Measurements from ENCODE around the gene LAMA5.

The LAMA5 gene

GRCh38 chr20:62401331-62401779, 34.2 kb upstream of the LAMA5 start:
- H3K27me3 ChIP-seq (ENCODE audit: control insufficient read depth, insufficient read depth, low read length) = no peaks in the 10 kb centered on the region
- H3K4me1 ChIP-seq (ENCODE audit: control insufficient read depth, insufficient read depth, low read length) = peaks cover 9% of the 10 kb centered on the region
- no peaks in the 10 kb centered on the region for H3K9me3 ChIP-seq (replicated peaks; ENCODE audit: low read length)
- H3K36me3 ChIP-seq (ENCODE audit: insufficient read depth, low read length) = no peaks in the 10 kb centered on the region
- H3K4me2 ChIP-seq (ENCODE audit: low read length) = no peak overlapping the region
- H3K4me3 ChIP-seq (ENCODE audit: low read length) = no peak overlapping the region
- H3K9ac ChIP-seq (ENCODE audit: low read depth, low read length) = no peak overlapping the region

- H3K27me3 ChIP-seq (ENCODE audit: control insufficient read depth, insufficient read depth, low read length) = no peaks in the 10 kb centered on the region
- H3K9me3 ChIP-seq (replicated peaks; ENCODE audit: low read length) = no peaks in the 10 kb centered on the region
- H3K4me3 ChIP-seq (ENCODE audit: low read length) = no peak overlapping the region
- no peaks in the 10 kb centered on the region for H3K36me3 ChIP-seq (ENCODE audit: insufficient read depth, low read length)
- peaks cover under 1% of the 10 kb centered on the region for H3K4me1 ChIP-seq (ENCODE audit: control insufficient read depth, insufficient read depth, low read length)
- no peak overlapping the region for H3K4me2 ChIP-seq (ENCODE audit: low read length)
- H3K9ac ChIP-seq (ENCODE audit: low read depth, low read length) = no peak overlapping the region
These were observed 33.4 kb upstream of the LAMA5 start for GRCh38 chr20:62400541-62400940.

DNA sequence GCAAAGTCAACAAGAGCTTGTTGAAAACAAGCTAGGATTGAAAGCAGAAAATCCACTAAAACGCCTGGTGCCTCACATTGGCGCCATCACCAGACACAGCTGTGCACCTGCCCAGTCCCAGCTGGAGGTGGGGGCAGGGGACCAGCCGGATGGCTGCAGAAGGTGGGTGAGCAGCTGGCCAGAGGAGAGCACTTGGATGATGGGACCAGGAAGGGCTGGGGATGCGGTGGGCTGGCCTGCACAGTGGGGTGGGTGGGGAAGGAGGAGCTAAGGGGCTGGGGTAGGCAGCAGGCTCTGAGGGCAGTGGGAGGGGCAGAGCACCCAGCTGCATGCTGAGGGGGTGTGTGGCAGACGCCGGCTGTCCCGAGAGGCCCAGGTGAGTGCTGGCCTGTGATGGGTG, 32.9 kb upstream of the LAMA5 start:
- H3K36me3 ChIP-seq (ENCODE audit: insufficient read depth, low read length) = no peaks in the 10 kb centered on the region
- no peaks in the 10 kb centered on the region for H3K27me3 ChIP-seq (ENCODE audit: control insufficient read depth, insufficient read depth, low read length)
- H3K4me1 ChIP-seq (ENCODE audit: control insufficient read depth, insufficient read depth, low read length) = no peaks in the 10 kb centered on the region

GRCh38 chr20:62398120-62398821, 31.2 kb upstream of the LAMA5 start:
- Histone ChIP-seq H3K9me3 (replicated peaks; ENCODE audit: low read length) (no peaks in the 10 kb centered on the region), H3K4me3 (ENCODE audit: low read length) (no peak overlapping the region), H3K9ac (ENCODE audit: low read depth, low read length) (no peak overlapping the region), H3K4me2 (ENCODE audit: low read length) (no peak overlapping the region), H3K4me1 (ENCODE audit: control insufficient read depth, insufficient read depth, low read length) (no peaks in the 10 kb centered on the region), H3K27me3 (ENCODE audit: control insufficient read depth, insufficient read depth, low read length) (no peaks in the 10 kb centered on the region), H3K36me3 (ENCODE audit: insufficient read depth, low read length) (peaks cover 1% of the 10 kb centered on the region)

More for the DNA sequence above, 32.9 kb upstream of the LAMA5 start:
- no peak overlapping the region for H3K9ac ChIP-seq (ENCODE audit: low read depth, low read length)
- no peaks in the 10 kb centered on the region for H3K9me3 ChIP-seq (replicated peaks; ENCODE audit: low read length)
- H3K4me2 ChIP-seq (ENCODE audit: low read length) = no peak overlapping the region
- H3K4me3 ChIP-seq (ENCODE audit: low read length) = no peak overlapping the region

GRCh38 chr20:62396367-62397239, 29.5 kb upstream of the LAMA5 start:
- no peak overlapping the region for H3K4me3 ChIP-seq (ENCODE audit: low read length)
- H3K9me3 ChIP-seq (replicated peaks; ENCODE audit: low read length) = no peaks in the 10 kb centered on the region
- no peaks in the 10 kb centered on the region for H3K27me3 ChIP-seq (ENCODE audit: control insufficient read depth, insufficient read depth, low read length)
- H3K36me3 ChIP-seq (ENCODE audit: insufficient read depth, low read length) = peaks cover 4% of the 10 kb centered on the region
- H3K9ac ChIP-seq (ENCODE audit: low read depth, low read length) = no peak overlapping the region
- H3K4me2 ChIP-seq (ENCODE audit: low read length) = no peak overlapping the region
- no peaks in the 10 kb centered on the region for H3K4me1 ChIP-seq (ENCODE audit: control insufficient read depth, insufficient read depth, low read length)

DNA sequence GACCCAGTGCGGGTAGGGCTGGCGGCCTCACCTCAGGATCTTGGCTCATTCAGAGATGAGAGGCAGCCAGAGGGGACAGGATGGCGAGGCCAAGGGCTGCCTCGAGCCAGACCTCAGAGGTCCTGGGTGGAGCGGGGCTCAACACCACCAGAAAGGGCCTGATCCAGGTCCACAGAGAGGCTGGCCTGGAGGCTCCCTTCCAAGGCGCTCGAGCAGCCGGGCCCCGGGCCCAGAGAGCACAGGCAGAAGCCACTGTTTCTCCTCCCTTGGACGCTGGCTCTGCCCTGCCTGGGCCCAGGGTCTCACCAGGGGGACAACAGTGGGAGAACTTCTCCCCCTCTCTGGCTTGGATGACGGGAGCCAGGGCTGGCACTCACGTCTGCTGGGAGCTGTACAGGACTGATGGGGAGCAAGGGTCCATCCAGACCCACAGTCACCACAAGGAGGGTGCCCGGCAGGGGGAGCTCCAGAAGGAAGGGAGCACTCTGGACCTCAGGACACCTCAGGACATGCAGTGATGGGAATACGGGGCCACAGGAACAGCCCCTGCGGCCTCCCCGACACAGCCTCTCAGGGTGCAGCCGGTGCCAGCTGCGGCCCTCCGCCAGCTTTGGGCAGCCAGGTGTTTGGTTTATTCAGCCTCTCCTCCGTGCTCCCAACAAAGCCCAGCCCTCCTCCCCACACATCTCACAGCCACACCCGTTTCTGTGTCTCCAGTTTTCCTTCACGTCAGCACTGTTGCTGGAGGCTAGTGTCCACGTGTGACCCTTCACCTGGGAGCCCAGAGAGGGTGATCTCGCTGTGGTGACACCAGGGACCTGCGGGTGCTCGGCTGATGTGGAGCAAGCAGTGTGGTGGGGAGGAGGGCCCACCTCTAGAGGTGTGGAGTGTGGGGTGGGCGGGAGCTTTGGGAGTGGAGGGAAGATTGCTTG, 28.5 kb upstream of the LAMA5 start:
- H3K27me3 ChIP-seq (ENCODE audit: control insufficient read depth, insufficient read depth, low read length) = no peaks in the 10 kb centered on the region
- no peak overlapping the region for H3K9ac ChIP-seq (ENCODE audit: low read depth, low read length)
- peaks cover 10% of the 10 kb centered on the region for H3K36me3 ChIP-seq (ENCODE audit: insufficient read depth, low read length)
- no peak overlapping the region for H3K4me2 ChIP-seq (ENCODE audit: low read length)
- no peaks in the 10 kb centered on the region for H3K9me3 ChIP-seq (replicated peaks; ENCODE audit: low read length)
- H3K4me3 ChIP-seq (ENCODE audit: low read length) = no peak overlapping the region
- no peaks in the 10 kb centered on the region for H3K4me1 ChIP-seq (ENCODE audit: control insufficient read depth, insufficient read depth, low read length)

- H3K4me3 ChIP-seq (ENCODE audit: low read length) = no peak overlapping the region
- no peak overlapping the region for H3K9ac ChIP-seq (ENCODE audit: low read depth, low read length)
- H3K36me3 ChIP-seq (ENCODE audit: insufficient read depth, low read length) = peaks cover 19% of the 10 kb centered on the region
- H3K4me2 ChIP-seq (ENCODE audit: low read length) = no peak overlapping the region
- no peaks in the 10 kb centered on the region for H3K4me1 ChIP-seq (ENCODE audit: control insufficient read depth, insufficient read depth, low read length)
- H3K27me3 ChIP-seq (ENCODE audit: control insufficient read depth, insufficient read depth, low read length) = no peaks in the 10 kb centered on the region
- no peaks in the 10 kb centered on the region for H3K9me3 ChIP-seq (replicated peaks; ENCODE audit: low read length)
These were observed 27.4 kb upstream of the LAMA5 start for GRCh38 chr20:62394248-62395245.

DNA sequence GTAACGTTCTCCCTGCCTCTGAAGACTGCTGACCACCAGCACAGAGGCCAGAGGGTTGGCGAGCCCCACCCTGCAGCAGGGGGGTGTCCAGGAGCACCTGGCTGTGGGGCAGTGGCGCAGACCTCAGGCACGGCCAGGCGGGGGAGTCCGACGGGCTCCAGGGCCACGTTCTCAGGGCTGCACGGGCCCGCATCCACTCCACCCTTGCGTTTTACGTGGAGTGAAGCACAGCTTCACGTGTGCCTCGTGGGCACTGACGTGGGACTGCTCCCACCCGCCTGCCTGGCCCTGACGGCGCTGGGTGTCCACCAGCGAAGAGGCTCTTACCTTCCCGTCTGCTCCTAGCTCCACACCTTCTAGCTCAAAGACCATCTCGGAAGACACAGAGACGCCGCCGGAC, 26.7 kb upstream of the LAMA5 start:
- Histone ChIP-seq H3K36me3 (ENCODE audit: insufficient read depth, low read length) (peaks cover 27% of the 10 kb centered on the region), H3K4me2 (ENCODE audit: low read length) (no peak overlapping the region), H3K27me3 (ENCODE audit: control insufficient read depth, insufficient read depth, low read length) (no peaks in the 10 kb centered on the region), H3K9ac (ENCODE audit: low read depth, low read length) (no peak overlapping the region), H3K9me3 (replicated peaks; ENCODE audit: low read length) (no peaks in the 10 kb centered on the region), H3K4me1 (ENCODE audit: control insufficient read depth, insufficient read depth, low read length) (peaks cover 1% of the 10 kb centered on the region), H3K4me3 (ENCODE audit: low read length) (no peak overlapping the region)

DNA sequence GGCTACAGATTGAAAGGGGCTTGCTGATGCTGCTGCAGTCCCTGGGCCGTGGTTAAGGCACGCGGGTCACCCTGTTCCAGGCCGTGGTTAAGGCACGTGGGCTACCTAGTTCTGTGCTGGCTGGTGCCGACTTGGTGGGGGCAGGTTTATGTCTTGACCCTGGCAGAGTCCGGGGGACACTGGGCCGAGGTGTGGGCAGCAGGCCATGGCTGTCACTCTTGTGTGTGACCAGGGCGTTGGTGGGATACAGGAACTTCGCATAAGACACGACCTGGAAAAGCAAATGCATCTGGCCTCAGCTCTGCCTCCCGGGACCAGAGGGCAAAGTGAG, 26.2 kb upstream of the LAMA5 start:
- Histone ChIP-seq H3K36me3 (ENCODE audit: insufficient read depth, low read length) (peaks cover 32% of the 10 kb centered on the region), H3K4me3 (ENCODE audit: low read length) (no peak overlapping the region), H3K9ac (ENCODE audit: low read depth, low read length) (no peak overlapping the region), H3K4me2 (ENCODE audit: low read length) (no peak overlapping the region), H3K27me3 (ENCODE audit: control insufficient read depth, insufficient read depth, low read length) (no peaks in the 10 kb centered on the region), H3K9me3 (replicated peaks; ENCODE audit: low read length) (no peaks in the 10 kb centered on the region), H3K4me1 (ENCODE audit: control insufficient read depth, insufficient read depth, low read length) (peaks cover 7% of the 10 kb centered on the region)

DNA sequence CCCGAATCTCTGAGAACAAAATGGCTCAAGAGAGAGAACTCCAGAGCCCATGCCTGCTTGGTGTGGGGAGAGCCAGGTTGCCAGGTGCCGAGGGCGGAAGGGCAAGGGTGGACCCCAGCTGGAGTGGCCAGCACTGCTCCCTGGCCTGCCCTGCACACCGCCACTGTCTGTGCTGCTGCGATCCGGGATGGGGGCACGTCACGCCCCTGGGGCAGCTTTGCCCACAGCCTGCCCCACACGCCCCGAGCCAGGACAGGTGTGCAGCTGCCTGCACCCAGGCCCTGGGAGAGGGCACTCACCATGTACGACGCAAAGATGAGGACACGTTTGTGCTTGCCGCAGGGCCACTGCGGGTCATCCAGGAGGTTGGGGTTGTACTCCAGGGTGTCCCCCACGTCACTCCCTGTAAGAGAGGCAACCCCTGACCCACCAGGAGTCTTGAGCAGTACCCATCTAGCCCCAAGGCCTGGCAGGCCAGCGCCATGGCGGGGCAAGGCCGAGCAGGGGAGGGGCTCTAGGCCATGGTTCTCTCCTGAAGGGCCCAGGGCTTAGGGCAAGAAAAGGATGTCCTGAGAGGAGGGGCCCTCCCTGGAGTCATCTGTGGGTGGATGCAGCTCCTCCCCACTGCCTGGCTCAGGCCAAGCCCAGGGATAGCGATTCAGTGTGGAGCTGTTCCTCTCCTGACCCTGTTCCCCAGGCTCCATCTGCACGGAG, 25.7 kb upstream of the LAMA5 start:
- no peak overlapping the region for H3K4me2 ChIP-seq (ENCODE audit: low read length)
- H3K9me3 ChIP-seq (replicated peaks; ENCODE audit: low read length) = no peaks in the 10 kb centered on the region
- no peak overlapping the region for H3K9ac ChIP-seq (ENCODE audit: low read depth, low read length)
- peaks cover 12% of the 10 kb centered on the region for H3K4me1 ChIP-seq (ENCODE audit: control insufficient read depth, insufficient read depth, low read length)
- no peak overlapping the region for H3K4me3 ChIP-seq (ENCODE audit: low read length)
- peaks cover 36% of the 10 kb centered on the region for H3K36me3 ChIP-seq (ENCODE audit: insufficient read depth, low read length)
- H3K27me3 ChIP-seq (ENCODE audit: control insufficient read depth, insufficient read depth, low read length) = no peaks in the 10 kb centered on the region
